Activated CD4-positive, CD25-positive, alpha-beta regulatory T cell treated with anti-CD3 and anti-CD28 coated beads, Interleukin-2, amount 50 U/mL, for 16 hours (primary cell): ENCODE results near the gene LGR4.
"Not testable (repeated sequence)": the region's sequence is repeated elsewhere in the genome, so short reads cannot be mapped to it uniquely, and the experiment has no call there.

Source experiments
- DNase-seq: peaks from one replicate; pipeline ENCODE4 v3.0.0-alpha.2; 2020; ENCODE audit warnings: low read depth, low spot score

The LGR4 gene

DNA sequence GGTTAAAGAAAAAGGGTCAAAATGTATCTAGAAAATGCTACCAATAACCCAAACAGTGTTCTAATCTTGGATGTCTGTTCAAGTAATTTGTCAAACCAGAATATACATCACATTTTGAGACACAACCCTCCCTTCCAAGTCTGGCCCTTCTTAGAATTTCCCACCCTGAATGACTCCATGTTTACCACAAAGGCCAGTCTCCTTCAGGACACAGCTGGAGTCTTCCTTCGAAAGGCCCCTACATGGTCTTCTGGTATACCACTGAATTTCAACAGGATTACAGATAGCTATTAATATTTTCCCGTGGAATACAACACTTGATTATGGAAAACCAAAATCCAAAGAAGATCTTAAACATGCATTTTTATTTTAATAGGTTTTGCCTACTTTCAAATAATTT, 119.8 kb downstream of the LGR4 start:
- no peak for DNase-seq

DNA sequence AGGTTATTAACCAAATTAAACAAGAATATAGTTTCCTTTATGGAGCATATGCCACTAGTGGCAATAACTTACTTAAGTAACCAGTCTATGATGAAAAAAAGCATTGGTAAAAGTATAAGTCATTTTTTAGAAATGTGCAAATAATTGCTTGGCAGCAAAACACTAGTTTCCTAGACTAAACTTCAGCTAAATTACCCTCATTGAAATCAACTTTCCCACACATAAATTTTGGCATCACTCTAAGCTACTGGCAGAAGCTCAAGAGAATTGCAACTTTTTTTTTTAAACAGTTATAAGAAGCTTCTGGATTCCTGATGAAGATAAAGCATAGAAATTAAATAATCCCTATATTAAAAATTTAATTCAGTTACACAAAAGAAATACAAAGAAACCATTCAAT, 122.1 kb downstream of the LGR4 start:
- DNase-seq = no peak

DNA sequence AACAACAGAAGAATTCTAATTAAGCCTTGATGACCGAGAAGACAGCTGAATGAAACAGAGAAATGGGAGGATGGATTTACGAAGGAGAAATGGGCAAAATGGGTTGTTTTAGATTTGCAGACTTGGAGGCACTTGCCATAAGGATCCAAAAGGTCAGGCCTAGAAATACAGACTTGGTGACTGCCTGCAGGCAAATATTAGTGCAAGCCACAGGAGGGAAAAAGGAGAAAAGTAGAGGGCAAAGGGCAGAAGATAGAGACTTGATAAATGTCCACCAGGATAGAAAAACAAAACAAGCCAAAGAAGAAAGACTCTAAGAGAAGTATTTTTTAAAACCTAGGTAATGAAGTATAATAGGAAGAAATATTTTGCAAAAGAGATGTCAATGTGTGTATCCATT, 122.7 kb downstream of the LGR4 start:
- no peak for DNase-seq

DNA sequence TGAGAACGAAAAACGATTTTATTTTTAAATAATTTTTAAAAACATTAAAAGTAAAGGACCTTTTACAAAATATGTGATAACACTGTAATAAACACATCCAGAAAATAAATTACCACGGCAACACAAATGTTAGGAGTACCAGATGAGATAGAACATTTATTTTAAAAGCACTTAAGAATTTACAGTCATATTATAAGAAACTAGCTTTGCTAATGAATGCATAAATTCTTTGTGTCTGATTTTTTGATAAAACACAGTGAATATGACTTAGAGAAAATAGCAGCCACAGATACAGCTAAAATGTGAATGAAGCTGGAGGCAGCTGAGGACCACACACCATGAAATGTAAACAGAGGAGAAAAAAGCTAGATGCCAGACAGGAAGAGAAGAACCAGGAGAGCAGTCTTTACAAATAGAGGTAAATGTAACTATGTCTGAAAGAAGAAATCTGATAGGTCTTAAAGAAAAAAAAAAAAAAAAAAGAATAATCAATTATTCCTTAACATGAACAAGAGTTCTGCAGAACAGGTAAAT, 124.2 kb downstream of the LGR4 start:
- DNase-seq = no peak

DNA sequence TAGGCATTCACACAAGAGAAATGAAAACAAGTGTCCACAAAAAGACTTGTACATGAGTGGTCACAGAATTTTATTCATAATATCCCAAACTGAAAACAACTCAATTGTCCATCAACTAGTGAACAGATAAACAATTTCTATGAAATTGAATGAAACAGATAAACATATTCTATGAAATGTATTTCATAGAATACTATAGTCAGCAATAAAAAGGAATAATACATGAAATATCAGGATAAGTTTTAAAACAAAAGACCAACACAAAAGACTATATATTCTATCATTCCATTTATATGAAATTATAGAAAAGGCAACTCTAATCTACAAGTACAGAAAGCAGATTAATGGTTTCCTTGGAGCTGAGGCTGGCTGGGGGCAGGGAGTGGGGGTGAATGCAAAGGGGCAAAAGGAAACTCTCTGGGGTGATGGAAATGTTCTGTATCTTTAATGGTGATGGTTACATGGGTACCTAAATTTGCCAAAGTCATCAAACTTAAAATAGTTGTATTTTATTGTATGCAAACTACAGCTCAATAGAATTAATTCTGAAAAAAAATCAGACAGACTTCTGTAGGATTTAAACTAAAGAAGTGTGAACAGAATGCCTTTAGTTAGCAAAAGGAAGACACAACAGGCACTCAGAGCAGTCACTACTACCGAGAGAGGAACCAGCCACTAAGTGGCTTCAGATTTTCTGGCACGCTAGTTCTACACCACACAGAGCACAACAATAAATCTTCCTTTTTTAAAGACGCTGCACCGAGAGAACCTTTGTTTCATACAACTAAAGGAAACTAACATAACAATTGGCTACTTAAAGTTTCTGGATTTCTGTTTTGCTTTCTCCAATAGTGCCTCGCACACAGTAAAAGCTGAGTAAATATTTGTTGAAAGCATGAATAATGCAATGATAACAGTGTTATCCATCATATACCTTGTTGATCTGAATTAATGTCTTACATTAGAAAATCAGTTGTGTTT, 124.9 kb downstream of the LGR4 start:
- DNase-seq = no peak

DNA sequence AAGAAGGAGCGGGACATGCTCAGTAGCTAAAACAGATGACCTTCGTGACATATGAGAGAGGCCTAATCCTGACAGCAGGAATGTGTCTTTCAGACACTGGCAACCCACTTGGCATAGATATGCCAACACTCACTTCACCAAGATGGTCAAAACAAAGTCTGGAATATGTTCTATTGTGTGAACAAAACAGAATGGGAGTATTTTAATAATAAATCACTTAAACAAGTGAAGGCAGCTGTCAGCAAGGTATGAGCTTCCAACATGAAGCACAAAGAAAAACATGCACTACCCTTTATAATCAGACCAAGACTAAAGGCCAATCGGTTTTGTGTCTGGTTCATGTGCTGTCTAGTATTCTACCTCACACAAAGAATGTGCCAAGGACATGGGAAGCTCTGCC, 132.6 kb downstream of the LGR4 start:
- no peak for DNase-seq

DNA sequence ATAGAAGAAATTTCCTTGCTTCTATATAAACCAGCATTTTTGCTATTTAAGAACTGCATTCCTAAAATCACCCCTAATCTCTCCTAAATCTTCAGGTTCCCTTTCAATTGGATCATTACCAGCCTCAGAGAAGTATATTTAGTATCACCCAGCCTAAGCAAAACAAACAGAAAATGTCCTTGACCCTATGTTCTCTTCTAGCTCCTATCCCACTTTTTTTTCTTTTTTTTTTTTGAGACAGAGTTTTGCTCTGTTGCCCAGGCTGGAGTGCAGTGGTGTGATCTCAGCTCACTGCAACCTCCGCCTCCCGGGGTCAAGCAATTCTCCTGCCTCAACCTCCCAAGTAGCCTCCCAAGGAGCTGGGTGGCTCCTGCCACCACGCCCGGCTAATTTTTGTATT, 137.8 kb downstream of the LGR4 start:
- not testable (repeated sequence) for DNase-seq

DNA sequence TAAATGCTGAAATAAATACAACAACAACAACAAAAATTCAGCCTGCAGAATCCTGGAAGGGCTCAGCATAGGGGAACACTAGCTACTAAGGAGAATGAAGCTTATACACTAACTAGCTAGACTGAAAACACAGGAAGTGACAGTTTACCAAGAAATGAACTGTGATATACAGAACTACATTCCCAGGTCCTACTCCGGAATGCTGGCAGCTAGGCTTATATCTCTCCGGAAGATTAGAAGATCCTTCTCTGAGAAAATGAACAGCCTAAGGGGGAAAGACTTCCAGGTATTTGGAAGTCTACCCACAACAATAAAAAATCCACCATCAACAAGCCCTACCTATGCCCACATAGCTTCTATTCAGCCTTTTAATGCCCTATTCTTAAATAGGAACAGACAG, 140.6 kb downstream of the LGR4 start:
- no peak for DNase-seq

DNA sequence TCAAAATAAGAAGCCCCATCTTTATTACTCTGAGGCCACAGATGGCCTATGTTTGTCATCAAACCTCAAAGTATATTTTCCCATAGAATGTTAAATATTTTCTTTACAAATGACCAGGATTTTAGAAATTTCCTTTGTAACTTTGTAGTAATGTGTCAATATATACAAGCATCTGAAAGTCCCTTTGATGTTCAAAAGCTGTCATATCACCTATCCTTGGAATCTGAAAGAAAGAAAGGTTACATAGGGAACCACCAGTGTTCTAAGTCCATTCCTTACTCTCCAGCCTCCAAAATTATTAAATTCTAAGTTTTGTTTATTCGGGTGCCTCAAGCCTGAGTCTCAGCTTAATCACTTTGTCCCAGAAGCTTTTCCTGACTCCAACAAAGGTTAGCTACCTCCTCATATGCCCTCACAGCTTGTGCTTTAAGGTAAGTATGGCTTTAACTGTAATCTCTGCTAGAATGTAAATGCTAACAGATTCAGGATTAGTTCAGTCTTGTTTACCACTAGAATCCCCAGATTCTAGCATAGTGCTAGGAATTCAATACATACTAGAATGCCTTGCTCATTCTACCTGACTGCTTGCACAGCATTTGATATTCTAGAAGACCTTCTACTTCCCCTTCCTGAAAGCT, 141.8 kb downstream of the LGR4 start:
- DNase-seq = no peak

DNA sequence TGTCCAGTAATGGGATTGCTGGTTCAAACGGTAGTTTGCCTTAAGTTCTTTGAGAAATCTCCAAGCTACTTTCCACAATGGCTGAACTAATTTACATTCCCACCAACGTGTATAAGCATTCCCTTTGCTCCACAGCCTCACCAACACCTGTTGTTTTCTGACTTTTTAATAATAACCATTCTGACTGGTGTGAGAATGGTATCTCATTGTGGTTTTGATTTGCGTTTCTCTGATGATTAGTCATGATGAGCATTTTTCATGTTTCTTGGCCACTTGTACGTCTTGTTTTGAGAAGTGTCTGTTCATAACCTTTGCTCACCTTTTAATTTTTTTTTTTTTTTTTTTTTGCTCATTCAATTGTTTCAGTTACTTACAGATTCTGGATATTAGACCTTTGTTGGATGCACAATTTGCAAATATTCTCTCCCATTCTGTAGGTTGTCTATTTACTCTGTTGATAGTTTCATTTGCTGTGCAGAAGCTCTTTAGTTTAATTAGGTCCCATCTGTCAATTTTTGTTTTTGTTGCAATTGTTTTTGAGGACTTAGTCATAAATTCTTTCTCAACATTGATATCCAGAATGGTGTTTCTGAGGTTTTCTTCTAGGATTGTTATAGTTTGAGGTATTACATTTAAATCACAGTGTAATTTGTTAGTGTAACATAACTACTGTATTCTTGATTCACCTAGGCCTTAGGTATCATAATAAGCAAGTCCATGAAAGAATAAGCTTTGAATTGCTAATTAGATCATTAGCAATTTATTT, 142.5 kb downstream of the LGR4 start:
- DNase-seq = no peak

DNA sequence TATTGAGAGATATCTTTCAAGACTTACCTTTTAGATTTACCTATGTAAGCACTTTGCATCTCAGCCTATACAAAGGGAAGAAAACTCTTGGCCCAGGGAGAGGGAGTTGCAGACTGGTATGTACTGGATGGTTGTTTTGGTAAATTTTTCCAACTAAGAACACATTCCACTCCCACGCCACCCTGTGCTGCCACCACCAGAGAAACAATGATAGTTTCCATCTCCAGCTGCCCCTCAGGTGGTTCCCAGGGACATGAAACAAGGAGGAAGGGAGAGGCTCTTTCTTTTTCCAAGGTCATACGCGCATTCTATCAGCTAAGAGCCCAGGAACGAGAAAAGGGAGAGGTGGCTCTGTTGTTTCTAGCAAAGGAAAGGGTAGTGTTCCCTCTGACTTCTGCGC, 144.0 kb downstream of the LGR4 start:
- DNase-seq = no peak

DNA sequence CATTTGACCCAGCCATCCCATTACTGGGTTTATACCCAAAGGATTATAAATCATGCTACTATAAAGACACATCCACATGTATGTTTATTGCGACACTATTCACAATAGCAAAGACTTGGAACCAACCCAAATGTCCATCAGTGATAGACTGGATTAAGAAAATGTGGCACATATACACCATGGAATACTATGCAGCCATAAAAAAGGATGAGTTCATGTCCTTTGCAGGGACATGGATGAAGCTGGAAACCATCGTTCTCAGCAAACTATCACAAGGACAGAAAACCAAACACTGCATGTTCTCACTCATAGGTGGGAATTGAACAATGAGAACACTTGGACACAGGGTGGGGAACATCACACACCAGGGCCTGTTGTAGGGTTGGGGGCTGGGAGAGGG, 145.5 kb downstream of the LGR4 start:
- not testable (repeated sequence) for DNase-seq

DNA sequence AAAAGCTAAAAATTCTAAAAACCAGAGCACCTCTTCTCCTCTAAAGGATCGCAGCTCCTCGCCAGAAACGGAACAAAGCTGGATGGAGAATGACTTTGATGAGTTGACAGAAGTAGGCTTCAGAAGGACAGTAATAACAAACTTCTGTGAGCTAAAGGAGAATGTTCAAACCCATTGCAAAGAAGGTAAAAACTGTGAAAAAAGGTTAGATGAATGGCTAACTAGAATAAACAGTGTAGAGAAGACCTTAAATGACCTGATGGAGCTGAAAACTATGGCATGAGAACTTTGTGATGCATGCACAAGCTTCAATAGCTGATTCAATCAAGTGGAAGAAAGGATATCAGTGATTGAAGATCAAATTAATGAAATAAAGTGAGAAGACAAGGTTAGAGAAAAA, 150.4 kb downstream of the LGR4 start:
- DNase-seq = not testable (repeated sequence)

DNA sequence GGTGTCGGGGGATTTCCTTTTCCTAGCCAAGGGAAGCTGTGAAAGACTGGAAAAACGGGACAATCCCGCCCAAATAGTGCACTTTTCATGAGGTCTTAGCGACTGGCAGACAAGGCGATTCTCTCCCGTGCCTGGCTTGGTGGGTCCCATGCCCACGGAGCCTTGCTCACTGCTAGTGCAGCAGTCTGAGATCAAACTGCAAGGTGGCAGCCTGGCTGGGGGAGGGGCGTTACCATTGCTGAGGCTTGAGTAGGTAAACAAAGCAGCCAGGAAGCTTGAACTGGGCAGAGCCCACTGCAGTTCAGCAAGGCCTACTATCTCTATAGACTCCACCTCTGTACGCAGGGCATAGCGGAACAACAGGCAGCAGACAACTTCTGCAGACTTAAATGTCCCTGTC, 151.2 kb downstream of the LGR4 start:
- DNase-seq = not testable (repeated sequence)

DNA sequence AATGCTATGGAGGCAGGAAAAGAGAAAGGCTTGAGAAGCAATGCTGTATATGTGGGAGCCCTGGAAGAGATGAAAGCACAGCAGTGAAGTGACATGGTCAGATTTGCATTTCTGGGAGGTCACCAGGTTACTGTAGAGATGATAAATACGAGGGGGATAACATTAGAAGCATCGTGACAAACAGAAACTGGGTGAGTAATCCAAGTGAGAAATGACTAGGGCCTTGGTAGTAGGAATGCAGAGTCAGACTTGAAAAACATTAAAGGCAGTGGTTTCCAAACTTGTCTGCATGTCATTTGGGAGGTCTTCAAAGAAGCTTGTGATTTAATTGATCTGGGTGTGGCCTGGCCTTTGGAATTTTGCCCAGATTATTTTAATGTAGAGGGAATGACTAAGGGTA, 153.5 kb downstream of the LGR4 start:
- no peak for DNase-seq

DNA sequence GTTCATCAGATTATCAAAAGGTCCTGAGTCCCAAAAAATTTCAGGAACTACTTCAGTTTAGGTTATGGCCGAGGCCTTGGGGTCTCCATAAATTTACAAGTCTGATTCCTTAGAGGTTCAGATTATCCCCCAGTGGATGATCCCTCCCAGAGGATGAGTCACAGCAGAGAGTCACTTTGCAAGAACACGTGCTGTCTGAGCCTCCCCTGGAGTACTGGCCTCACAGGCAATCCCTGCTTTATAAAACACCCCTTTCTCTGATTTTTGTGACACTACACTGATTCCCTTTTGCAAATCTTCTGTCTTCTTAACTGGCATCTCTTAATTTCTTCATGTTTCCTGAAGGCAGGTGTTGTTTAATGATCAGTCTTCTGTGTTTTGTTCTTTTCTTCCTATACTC, 154.8 kb downstream of the LGR4 start:
- DNase-seq = no peak
